HuH-7 (cell line): ENCODE data around the gene LLGL2.

Experiments used
- DNase-seq: peaks from one replicate; pipeline ENCODE4 v3.0.0; 2011; ENCODE audit warnings: low spot score

The LLGL2 gene

DNA sequence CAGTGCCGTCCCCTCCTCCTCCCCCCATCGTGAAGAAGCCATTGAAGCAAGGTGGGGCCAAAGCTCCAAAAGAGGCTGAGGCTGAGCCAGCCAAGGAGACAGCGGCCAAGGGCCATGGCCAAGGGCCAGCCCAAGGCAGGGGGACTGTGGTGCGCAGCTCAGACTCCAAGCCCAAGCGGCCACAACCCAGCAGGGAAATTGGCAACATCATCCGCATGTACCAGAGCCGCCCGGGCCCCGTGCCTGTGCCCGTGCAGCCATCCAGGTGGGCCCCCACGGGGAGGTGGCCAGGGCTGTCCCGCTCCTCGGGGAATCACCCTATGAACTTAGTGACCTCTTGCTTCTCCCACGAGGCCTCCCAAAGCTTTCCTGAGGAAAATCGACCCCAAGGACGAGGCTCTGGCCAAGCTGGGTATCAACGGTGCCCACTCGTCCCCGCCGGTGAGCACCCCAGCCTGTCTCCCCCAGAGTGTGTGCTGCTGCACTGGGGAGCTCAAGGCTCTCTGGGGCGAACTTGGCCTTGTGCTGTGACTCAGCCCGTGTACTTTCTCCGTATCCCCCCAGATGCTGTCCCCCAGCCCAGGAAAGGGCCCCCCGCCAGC lies 91.1 kb downstream of the LLGL2 start:
- DNase-seq, result no peak

DNA sequence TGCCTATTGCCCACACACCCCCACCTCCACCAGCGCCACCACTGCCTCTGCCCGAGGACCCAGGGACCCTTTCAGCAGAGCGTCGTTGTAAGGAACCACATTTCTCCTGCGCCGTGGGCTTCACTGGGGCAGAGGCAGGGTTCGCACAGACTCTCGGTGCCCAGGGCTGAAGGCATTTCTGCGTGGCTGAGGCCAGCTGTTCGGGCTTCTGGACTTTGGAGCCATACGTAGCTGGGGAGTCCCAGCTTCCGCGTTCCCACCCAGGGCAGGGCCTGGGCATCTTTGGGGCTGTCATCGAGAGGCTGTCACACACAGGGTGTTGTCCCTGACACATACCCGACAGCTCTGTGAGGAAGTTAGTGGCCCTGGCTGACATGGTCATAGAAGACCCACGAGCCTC lies 91.7 kb downstream of the LLGL2 start:
- no peak for DNase-seq

GRCh38 chr17:75617675-75618074 lies 92.2 kb downstream of the LLGL2 start:
- no peak for DNase-seq

DNA sequence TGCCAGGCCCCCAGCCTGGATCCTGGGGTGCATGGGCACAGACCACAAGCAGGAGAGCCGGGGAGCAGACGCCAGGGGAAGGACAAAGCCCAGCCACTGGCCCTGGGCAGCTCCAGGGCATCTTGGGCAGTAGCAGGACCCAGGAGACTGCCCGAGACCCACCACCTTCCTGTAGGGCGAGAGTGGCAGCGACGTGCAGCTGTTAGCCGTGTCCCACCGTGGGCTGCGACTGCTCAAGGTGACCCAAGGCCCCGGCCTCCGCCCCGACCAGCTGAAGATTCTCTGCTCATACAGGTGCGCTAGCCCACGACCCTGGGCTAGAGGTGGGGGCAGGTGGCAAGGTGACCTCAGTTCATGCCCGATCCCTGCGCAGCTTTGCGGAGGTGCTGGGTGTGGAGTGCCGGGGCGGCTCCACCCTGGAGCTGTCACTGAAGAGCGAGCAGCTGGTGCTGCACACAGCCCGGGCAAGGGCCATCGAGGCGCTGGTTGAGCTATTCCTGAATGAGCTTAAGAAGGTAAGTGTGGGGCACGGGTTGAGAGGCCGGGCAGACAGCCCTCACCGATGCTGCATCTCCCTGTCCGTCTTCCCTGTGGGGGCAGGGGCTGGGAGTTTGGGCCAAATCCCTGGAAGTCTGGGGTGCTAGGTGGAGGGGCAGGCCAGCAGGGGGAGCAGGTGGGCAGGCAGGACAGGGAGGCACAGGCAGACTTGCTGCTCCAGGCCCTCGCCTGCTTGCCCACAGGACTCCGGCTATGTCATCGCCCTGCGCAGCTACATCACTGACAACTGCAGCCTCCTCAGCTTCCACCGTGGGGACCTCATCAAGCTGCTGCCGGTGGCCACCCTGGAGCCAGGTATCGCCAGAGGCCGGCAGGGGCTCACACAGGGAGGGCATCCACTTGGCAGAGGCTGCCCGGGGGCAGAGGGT lies 94.3 kb downstream of the LLGL2 start:
- peak; percentile 96 for DNase-seq

GRCh38 chr17:75621489-75621888 lies 96.0 kb downstream of the LLGL2 start:
- no peak for DNase-seq

DNA sequence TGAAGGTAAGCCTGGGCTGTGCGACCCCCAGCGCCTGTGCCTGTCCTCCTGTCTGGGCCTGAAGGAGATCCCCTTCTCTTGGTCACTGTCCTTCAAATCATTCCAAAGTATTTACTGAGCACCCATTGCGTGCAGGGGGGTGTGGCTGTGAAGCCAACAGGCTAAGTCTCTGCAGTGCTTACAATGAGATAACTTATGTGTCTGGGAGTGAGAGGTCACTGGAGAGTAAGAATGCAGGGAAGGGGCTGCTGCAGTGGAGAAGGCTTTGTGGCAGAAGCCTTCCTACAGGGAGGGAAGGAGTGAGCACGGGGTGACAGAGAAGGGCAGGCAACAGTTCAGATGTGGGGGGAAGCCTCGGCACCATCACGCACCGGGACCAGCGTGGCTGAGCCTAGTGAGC lies 96.6 kb downstream of the LLGL2 start:
- no peak for DNase-seq

DNA sequence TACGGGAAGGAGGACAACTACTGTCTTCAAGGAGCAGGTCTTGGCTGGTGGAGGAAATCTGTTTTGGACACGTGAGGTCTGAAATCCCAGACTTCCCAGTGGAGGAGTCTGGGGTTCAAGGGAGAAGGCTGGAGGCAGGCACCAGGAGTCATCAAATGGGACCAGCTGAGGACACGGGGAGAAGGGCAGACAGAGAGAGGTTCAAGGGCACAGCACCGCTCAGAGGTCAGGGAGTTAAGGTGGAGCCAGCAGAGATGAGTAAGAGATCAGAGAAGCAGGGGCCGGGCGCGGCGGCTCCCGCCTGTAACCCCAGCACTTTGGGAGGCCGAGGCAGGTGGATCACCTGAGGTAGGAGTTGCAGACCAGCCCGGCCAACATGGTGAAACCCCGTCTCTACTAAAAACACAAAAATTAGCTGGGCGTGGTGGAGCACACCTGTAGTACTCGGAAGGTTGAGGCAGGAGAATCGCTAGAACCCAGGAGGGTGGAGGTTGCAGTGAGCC lies 97.3 kb downstream of the LLGL2 start:
- no peak for DNase-seq

DNA sequence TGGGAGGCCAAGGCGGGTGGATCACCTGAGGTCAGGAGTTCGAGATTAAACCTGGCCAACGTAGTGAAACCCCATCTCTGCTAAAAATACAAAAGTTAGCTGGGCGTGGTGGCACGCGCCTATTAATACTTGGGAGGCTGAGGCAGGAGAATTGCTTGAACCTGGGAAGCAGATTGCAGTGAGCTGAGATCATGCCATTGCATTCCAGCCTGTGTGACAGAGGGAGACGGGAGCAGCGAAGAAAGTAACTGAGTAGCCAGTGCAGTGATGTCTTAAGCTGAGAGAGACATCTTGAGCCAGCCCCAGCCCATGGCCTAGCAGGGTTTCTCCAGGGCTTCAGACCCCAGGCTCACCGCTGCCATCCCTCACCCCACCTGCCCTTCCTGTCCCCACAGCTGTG lies 97.9 kb downstream of the LLGL2 start:
- no peak for DNase-seq

- DNase-seq, result no peak
Observed at GRCh38 chr17:75624021-75624420, 98.5 kb downstream of the LLGL2 start.
